Thyroid gland (tissue), 4 donors: ENCODE measurements around the gene MOSPD3. TPM values are rescaled to one million over a fixed set of nuclear protein-coding genes. Genes with fewer than 3 reads are reported as not detected.
"Not testable (repeated sequence)": the region's sequence is repeated elsewhere in the genome, so short reads cannot be mapped to it uniquely, and the experiment has no call there.

Source experiments
- DNase-seq, 2 donors: peaks; one replicate each; pipeline ENCODE4 v3.0.0-alpha.2; 2019
- H3K27ac ChIP-seq, 3 donors: fragments of 200-600 bp; sonication (generic); 1 replicate in 2 of 3; 2 replicates in 1 of 3; pipeline ENCODE4 v1.5.1; 2016 to 2019; ENCODE audit warnings: mild to moderate bottlenecking in 1 of 3, moderate library complexity in 1 of 3
- H3K27me3 ChIP-seq: fragments of 200-600 bp; sonication (generic); one replicate; pipeline ENCODE4 v1.5.1; 2019
- H3K36me3 ChIP-seq, 2 donors: fragments of 200-600 bp; sonication (generic); one replicate each; pipeline ENCODE4 v1.5.1; 2016 to 2019
- H3K4me1 ChIP-seq, 2 donors: fragments of 200-600 bp; sonication (generic); one replicate each; pipeline ENCODE4 v1.5.1; 2017 to 2019
- H3K4me3 ChIP-seq, 3 donors: fragments of 200-600 bp; sonication (generic); replicated peaks in 1 of 3; 1 replicate in 2 of 3; 2 replicates in 1 of 3; pipeline ENCODE4 v1.5.1; 2016; ENCODE audit warnings: mild to moderate bottlenecking in 1 of 3
- H3K9me3 ChIP-seq: fragments of 200-600 bp; sonication (generic); one replicate; pipeline ENCODE4 v1.5.1; 2017
- POLR2A ChIP-seq, 2 donors: fragments of 450-650 bp; IDR thresholded peaks; one replicate each; pipeline ENCODE4 v1.6.1; 2017; ENCODE audit warnings: antibody characterized with exemption in 2 of 2, mild to moderate bottlenecking in 2 of 2, moderate library complexity in 1 of 2
- WGBS, 2 donors: methylation state at CpG; one replicate each; pipeline ENCODE4 v1.1.5; 2017; 5-methylcytosine and 5-hydroxymethylcytosine counted together
- intact Hi-C: fragments of 100-400 bp; cut with DNase I; formaldehyde crosslinking; loops from one replicate; pipeline ENCODE4 v1.15.1; 2023
- total RNA-seq, 4 donors: library from RNA; depleted of rRNA; stranded (reverse); fragments of >200 nt; gene quantifications; one replicate each; pipeline ENCODE4 v1.2.3, GENCODE V29; 2016
- TF ChIP-seq, protein P1 (sequence below), 6 experiments: fragments of 200-600 bp in 3 of 6; fragments of 450-650 bp in 3 of 6; sonication (generic) in 3 of 6; IDR thresholded peaks; one replicate each; pipeline ENCODE4 v1.5.1; 2016 to 2019; ENCODE audit warnings: antibody characterized with exemption in 6 of 6, mild to moderate bottlenecking in 2 of 6, inconsistent platforms in 1 of 6, moderate library complexity in 1 of 6

MOSPD3 gene, protein sequence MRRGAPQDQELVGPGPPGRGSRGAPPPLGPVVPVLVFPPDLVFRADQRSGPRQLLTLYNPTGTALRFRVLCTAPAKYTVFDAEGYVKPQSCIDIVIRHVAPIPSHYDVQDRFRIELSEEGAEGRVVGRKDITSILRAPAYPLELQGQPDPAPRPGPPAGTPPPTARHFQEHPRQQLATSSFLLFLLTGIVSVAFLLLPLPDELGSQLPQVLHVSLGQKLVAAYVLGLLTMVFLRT
- total RNA-seq: 10 to 100 TPM in 3 of 4 donors, 1 to 10 TPM in 1; 9.1 to 22.7 (median 12.3) TPM

DNA sequence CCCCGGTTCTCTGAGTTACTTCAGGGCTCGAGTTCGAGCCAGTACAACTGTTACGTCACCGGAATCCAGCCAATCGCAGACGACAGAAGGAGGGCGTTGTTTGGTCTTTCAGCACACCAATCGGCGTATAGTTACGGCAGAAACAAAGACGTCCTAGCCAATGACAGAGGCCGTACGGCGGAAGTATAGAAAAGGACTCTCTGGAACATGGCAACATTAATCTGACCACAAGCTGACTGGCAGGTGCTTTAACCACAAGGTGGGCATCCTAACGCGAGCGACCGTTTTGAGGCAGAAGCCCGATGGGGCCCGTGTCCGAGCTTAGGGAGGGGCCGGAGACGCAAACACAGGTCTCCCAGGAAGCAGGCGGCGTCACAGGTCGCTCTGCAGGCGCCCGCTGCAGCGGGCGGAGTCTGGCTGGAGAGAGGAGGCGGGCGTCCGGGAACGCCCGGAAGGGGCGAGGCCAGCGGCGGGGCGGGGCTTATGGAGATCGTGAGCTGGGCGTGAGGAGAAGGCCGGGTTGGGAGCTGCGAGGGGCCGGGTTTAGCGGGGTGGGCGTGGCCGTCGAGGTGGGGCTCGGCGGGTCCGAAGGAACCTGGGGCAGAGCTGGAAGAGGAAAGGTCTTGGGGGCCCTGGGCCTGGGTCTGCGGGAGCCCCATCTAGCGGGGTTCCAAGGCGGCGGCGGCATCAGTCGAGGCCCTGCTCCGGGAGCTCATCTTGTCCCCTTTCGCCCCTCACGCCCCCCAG, at the start of gene MOSPD3:
TSS of gene MOSPD3 (plus strand) at position 558 of the 747 bp plus-strand sequence. CDS start 252 bp downstream, outside the sequence.
- H3K4me1 ChIP-seq: peaks cover 8 to 12% of the 10 kb centered on the region in 2 donors
- H3K36me3 ChIP-seq: no peaks in the 10 kb centered on the region
- peak in 1 of 2 donors; percentile 81 for TF ChIP-seq POLR2A (IDR thresholded peaks at IDR 0.05)
- TF ChIP-seq, protein P1, sequence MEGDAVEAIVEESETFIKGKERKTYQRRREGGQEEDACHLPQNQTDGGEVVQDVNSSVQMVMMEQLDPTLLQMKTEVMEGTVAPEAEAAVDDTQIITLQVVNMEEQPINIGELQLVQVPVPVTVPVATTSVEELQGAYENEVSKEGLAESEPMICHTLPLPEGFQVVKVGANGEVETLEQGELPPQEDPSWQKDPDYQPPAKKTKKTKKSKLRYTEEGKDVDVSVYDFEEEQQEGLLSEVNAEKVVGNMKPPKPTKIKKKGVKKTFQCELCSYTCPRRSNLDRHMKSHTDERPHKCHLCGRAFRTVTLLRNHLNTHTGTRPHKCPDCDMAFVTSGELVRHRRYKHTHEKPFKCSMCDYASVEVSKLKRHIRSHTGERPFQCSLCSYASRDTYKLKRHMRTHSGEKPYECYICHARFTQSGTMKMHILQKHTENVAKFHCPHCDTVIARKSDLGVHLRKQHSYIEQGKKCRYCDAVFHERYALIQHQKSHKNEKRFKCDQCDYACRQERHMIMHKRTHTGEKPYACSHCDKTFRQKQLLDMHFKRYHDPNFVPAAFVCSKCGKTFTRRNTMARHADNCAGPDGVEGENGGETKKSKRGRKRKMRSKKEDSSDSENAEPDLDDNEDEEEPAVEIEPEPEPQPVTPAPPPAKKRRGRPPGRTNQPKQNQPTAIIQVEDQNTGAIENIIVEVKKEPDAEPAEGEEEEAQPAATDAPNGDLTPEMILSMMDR (IDR thresholded peaks at IDR 0.05): peak in 3 of 6 experiments; percentile 21 to 32 (median 24)
- intact Hi-C loops: no loop called here
- WGBS, 2 donors: 0% methylated on average over 15 to 52 of the region's 61 CpGs
- H3K4me3 ChIP-seq: peak within 1 kb of the TSS; percentile 45 to 89 (median 77)
- no peaks in the 10 kb centered on the region for H3K27me3 ChIP-seq
- DNase-seq: peak; percentile 98
- peak within 1 kb of the TSS; percentile 80 to 97 (median 88) for H3K27ac ChIP-seq
- H3K9me3 ChIP-seq: no peaks in the 10 kb centered on the region

DNA sequence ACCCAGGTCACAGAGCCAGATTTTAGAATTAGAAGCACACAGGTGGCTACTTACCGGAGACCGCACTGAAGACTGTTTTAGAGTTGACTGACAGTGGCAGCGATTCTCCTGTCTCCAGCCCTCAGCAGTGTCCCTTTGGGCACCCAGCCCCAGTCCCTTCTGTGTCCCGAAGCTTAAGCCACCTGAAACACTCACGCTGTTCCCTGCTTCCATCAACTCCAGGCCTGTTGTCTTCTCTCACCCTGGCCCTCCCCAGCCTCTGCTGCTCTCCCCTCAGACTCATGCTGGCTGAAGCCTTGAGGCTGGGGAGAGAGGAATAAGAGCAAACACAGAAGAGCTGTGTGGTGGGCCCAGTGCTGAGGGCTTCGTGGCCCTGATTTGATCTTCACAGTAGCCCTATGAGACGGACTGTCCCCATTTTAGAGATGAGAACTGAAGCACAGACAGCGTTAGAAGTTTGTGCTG, 49.2 kb upstream of the MOSPD3 start:
- no peaks in the 10 kb centered on the region for H3K27me3 ChIP-seq
- no peak overlapping the region for H3K4me3 ChIP-seq
- no peak overlapping the region for H3K27ac ChIP-seq
- H3K36me3 ChIP-seq: peaks cover 0 to 6% of the 10 kb centered on the region in 2 donors
- no peak for DNase-seq
- H3K4me1 ChIP-seq: peaks cover 0 to 3% of the 10 kb centered on the region in 2 donors
- intact Hi-C loops: no loop called here
- TF ChIP-seq, protein P1 (IDR thresholded peaks at IDR 0.05): no peak
- TF ChIP-seq POLR2A (IDR thresholded peaks at IDR 0.05): no peak
- no peaks in the 10 kb centered on the region for H3K9me3 ChIP-seq
- 93 to 96% methylated on average over 8 of the region's 8 CpGs for WGBS, 2 donors

DNA sequence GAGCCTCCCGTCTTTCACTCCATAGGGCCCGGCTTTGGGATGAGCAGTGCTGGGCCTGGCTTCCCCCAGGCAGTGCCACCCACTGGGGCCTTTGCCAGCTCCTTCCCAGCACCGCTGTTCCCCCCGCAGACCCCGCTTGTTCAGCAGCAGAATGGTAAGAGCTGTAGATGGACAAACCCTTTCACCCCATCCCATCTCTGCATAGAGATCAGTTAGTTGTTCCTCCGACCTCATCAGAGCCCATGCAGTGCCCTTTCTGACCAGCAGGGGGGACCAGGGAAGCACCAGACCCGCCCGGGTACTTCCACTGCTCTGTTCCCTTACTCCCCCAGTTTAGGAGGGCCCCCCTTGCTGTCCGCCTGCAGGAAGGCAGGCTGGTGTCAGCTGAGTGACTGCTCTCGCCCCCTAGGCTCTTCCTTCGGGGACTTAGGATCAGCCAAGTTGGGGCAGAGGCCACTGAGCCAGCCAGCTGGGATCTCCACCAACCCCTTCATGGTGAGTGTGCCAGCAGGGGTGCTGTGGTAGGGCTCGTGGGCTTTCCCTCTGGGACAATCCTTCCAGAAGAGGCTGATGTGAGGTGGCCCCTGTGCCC, 48.4 kb upstream of the MOSPD3 start:
- H3K36me3 ChIP-seq: peaks cover 0 to 6% of the 10 kb centered on the region in 2 donors
- no peak for TF ChIP-seq POLR2A (IDR thresholded peaks at IDR 0.05)
- TF ChIP-seq, protein P1 (IDR thresholded peaks at IDR 0.05): peak; percentile 79 to 99 (median 95)
- WGBS, 2 donors: 31 to 43% methylated on average over 10 to 11 of the region's 12 CpGs
- H3K4me3 ChIP-seq: no peak overlapping the region
- intact Hi-C loops: no loop called here
- no peaks in the 10 kb centered on the region for H3K27me3 ChIP-seq
- H3K4me1 ChIP-seq: peaks cover 0 to 3% of the 10 kb centered on the region in 2 donors
- peak; percentile 79 to 84 for DNase-seq
- H3K27ac ChIP-seq: no peak overlapping the region
- H3K9me3 ChIP-seq: no peaks in the 10 kb centered on the region

DNA sequence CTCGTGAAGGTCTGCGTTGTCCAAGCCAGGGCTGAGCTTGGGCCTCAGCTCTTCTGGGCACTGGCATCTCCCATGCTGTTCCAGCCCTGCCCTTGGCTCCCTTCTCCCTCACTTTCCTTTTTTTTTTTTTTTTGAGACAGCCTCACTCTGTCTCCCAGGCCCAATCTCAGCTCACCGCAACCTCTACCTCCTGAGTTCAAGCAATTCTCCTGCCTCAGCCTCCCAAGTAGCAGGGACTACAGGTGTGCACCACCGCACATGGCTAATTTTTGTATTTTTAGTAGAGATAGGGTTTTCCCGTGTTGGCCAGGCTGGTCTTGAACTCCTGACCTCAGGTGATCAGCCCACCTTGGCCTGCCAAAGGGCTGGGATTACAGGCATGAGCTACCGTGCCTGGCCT, 47.9 kb upstream of the MOSPD3 start:
- 84 to 89% methylated on average over 6 of the region's 6 CpGs for WGBS, 2 donors
- H3K4me3 ChIP-seq, intact Hi-C loops, H3K27me3 ChIP-seq, DNase-seq, H3K36me3 ChIP-seq, H3K27ac ChIP-seq, H3K9me3 ChIP-seq, H3K4me1 ChIP-seq: not testable (repeated sequence)

DNA sequence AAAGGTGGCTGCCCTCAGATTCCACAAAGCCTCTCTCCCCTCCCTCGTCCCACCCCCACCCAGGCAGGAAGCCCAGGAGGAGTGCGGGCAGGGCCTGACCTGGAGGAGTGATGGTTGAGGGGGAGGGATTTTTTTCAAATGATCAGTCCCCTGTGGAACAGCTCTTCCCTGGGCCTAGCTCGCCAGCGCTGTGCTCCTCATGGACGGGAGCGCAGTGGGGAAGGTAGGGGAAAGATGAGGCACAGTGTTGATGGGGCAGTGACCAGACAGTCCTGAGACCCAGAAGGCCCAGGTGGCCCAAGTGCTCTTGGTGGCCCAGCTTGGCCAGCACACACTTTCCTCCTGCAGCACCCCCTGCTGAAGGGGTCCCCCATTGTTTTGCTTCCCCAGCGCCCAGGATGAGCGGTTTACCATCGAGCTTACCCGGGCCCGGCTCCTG, 47.2 kb upstream of the MOSPD3 start:
- TF ChIP-seq, protein P1 (IDR thresholded peaks at IDR 0.05): no peak
- TF ChIP-seq POLR2A (IDR thresholded peaks at IDR 0.05): no peak
- intact Hi-C loops: loop anchor here (5.0 kb wide), 1 partner anchor 122 kb away; no protein-coding TSS in a partner anchor
- H3K27me3 ChIP-seq: no peaks in the 10 kb centered on the region
- H3K4me1 ChIP-seq: peaks cover 8 to 13% of the 10 kb centered on the region in 2 donors
- no peaks in the 10 kb centered on the region for H3K9me3 ChIP-seq
- no peak overlapping the region for H3K27ac ChIP-seq
- 91 to 95% methylated on average over 10 to 11 of the region's 11 CpGs for WGBS, 2 donors
- H3K4me3 ChIP-seq: no peak overlapping the region
- peaks cover 0 to 6% of the 10 kb centered on the region in 2 donors for H3K36me3 ChIP-seq
- no peak for DNase-seq
